Measurements from ENCODE around the gene ESCO1.

Gene ESCO1

GRCh38 chr18:21559195-21559594 is 41.3 kb downstream of the ESCO1 start:
- no peak for TF ChIP-seq CTCF (IDR thresholded peaks at IDR 0.05; ENCODE audit: low read depth, low read length, missing control alignments)
- DNase-seq (ENCODE audit: extremely low read depth, low read depth) = no peak

GRCh38 chr18:21557607-21558253 is 42.8 kb downstream of the ESCO1 start:
- DNase-seq (ENCODE audit: extremely low read depth, low read depth) = no peak
- no peak overlapping the region for H3K4me3 ChIP-seq (replicated peaks; ENCODE audit: low read depth, low read length)
- no peak for TF ChIP-seq CTCF (IDR thresholded peaks at IDR 0.05; ENCODE audit: low read depth, low read length, missing control alignments)

More at GRCh38 chr18:21559195-21559594, 41.3 kb downstream of the ESCO1 start:
- H3K4me3 ChIP-seq (replicated peaks; ENCODE audit: low read depth, low read length) = no peak overlapping the region

GRCh38 chr18:21550510-21550970 is 50.0 kb downstream of the ESCO1 start:
- H3K4me3 ChIP-seq (replicated peaks; ENCODE audit: low read depth, low read length) = no peak overlapping the region
- no peak for TF ChIP-seq CTCF (IDR thresholded peaks at IDR 0.05; ENCODE audit: low read depth, low read length, missing control alignments)
- DNase-seq (ENCODE audit: extremely low read depth, low read depth) = no peak

- TF ChIP-seq CTCF (IDR thresholded peaks at IDR 0.05; ENCODE audit: low read depth, low read length, missing control alignments) = no peak
- DNase-seq (ENCODE audit: extremely low read depth, low read depth) = no peak
- no peak overlapping the region for H3K4me3 ChIP-seq (replicated peaks; ENCODE audit: low read depth, low read length)
These were observed 51.9 kb downstream of the ESCO1 start for GRCh38 chr18:21548647-21549046.

- no peak for DNase-seq (ENCODE audit: extremely low read depth, low read depth)
- no peak for TF ChIP-seq CTCF (IDR thresholded peaks at IDR 0.05; ENCODE audit: low read depth, low read length, missing control alignments)
These were observed 54.1 kb downstream of the ESCO1 start for GRCh38 chr18:21546423-21546822.

GRCh38 chr18:21538230-21538629 is 62.3 kb downstream of the ESCO1 start:
- DNase-seq (ENCODE audit: extremely low read depth, low read depth) = no peak
- TF ChIP-seq CTCF (IDR thresholded peaks at IDR 0.05; ENCODE audit: low read depth, low read length, missing control alignments) = no peak
- no peak overlapping the region for H3K4me3 ChIP-seq (replicated peaks; ENCODE audit: low read depth, low read length)

More at GRCh38 chr18:21546423-21546822, 54.1 kb downstream of the ESCO1 start:
- no peak overlapping the region for H3K4me3 ChIP-seq (replicated peaks; ENCODE audit: low read depth, low read length)

GRCh38 chr18:21534327-21534726 is 66.2 kb downstream of the ESCO1 start:
- no peak for TF ChIP-seq CTCF (IDR thresholded peaks at IDR 0.05; ENCODE audit: low read depth, low read length, missing control alignments)
- H3K4me3 ChIP-seq (replicated peaks; ENCODE audit: low read depth, low read length) = no peak overlapping the region
- DNase-seq (ENCODE audit: extremely low read depth, low read depth) = no peak

Data from HFF-Myc (cell line).